ENCODE measurements around the gene CFHR2.
A peak's percentile ranks its signal among the peaks of the same experiment; 100 is the strongest.
"Not testable (repeated sequence)": the region's sequence is repeated elsewhere in the genome, so short reads cannot be mapped to it uniquely, and the experiment has no call there.

The CFHR2 gene

GRCh38 chr1:196943568-196943967 lies at the start of gene CFHR2:
Gene CFHR2 (plus strand): TSS chr1:196943738. CDS start chr1:196943881, 143 bp downstream.
- DNase-seq (ENCODE audit: low read depth, low spot score), result not testable (repeated sequence)

GRCh38 chr1:196896355-196896754 lies 47.2 kb upstream of the CFHR2 start:
- no peak for DNase-seq (ENCODE audit: low read depth, low spot score)

GRCh38 chr1:196897158-196897828 lies 46.2 kb upstream of the CFHR2 start:
- peak; percentile 64 for DNase-seq (ENCODE audit: low read depth, low spot score)

- DNase-seq (ENCODE audit: low read depth, low spot score), result no peak
Measured at GRCh38 chr1:196902344-196902743, 41.2 kb upstream of the CFHR2 start.

GRCh38 chr1:196910215-196910614 lies 33.3 kb upstream of the CFHR2 start:
- DNase-seq (ENCODE audit: low read depth, low spot score), result no peak

GRCh38 chr1:196912283-196912682 lies 31.3 kb upstream of the CFHR2 start:
- DNase-seq (ENCODE audit: low read depth, low spot score), result not testable (repeated sequence)

GRCh38 chr1:196926839-196927238 lies 16.7 kb upstream of the CFHR2 start:
- DNase-seq (ENCODE audit: low read depth, low spot score), result not testable (repeated sequence)

GRCh38 chr1:196932853-196933252 lies 10.7 kb upstream of the CFHR2 start:
- not testable (repeated sequence) for DNase-seq (ENCODE audit: low read depth, low spot score)

GRCh38 chr1:196933531-196934189 lies 9.9 kb upstream of the CFHR2 start:
- no peak for DNase-seq (ENCODE audit: low read depth, low spot score)

GRCh38 chr1:196941474-196941873 lies 2.1 kb upstream of the CFHR2 start:
- DNase-seq (ENCODE audit: low read depth, low spot score), result peak; percentile 13

GRCh38 chr1:196951711-196952394 lies 8.3 kb downstream of the CFHR2 start:
- no peak for DNase-seq (ENCODE audit: low read depth, low spot score)

- DNase-seq (ENCODE audit: low read depth, low spot score), result no peak
Measured at GRCh38 chr1:196954778-196955177, 11.2 kb downstream of the CFHR2 start.

- no peak for DNase-seq (ENCODE audit: low read depth, low spot score)
Measured at GRCh38 chr1:196955926-196956325, 12.4 kb downstream of the CFHR2 start.

- no peak for DNase-seq (ENCODE audit: low read depth, low spot score)
Measured at GRCh38 chr1:196960854-196961253, 17.3 kb downstream of the CFHR2 start.

GRCh38 chr1:196970182-196970581 lies 26.6 kb downstream of the CFHR2 start:
- no peak for DNase-seq (ENCODE audit: low read depth, low spot score)

- no peak for DNase-seq (ENCODE audit: low read depth, low spot score)
Measured at GRCh38 chr1:196976278-196976677, 32.7 kb downstream of the CFHR2 start.

- DNase-seq (ENCODE audit: low read depth, low spot score), result no peak
Measured at GRCh38 chr1:196977278-196977677, 33.7 kb downstream of the CFHR2 start, which contains the start of gene CFHR5. Gene CFHR5 (plus strand): TSS chr1:196977556. CDS start chr1:196977665, 109 bp downstream.

- no peak for DNase-seq (ENCODE audit: low read depth, low spot score)
Measured at GRCh38 chr1:196980859-196981258, 37.3 kb downstream of the CFHR2 start.

GRCh38 chr1:196982247-196982646 lies 38.7 kb downstream of the CFHR2 start:
- not testable (repeated sequence) for DNase-seq (ENCODE audit: low read depth, low spot score)

GRCh38 chr1:196991919-196992651 lies 48.5 kb downstream of the CFHR2 start:
- DNase-seq (ENCODE audit: low read depth, low spot score), result peak; percentile 97

GRCh38 chr1:196993916-196994315 lies 50.4 kb downstream of the CFHR2 start:
- DNase-seq (ENCODE audit: low read depth, low spot score), result no peak

- no peak for DNase-seq (ENCODE audit: low read depth, low spot score)
Measured at GRCh38 chr1:196997423-196997822, 53.9 kb downstream of the CFHR2 start.

Measured in ELF-1 (cell line).